Activated T-helper 1 cell treated with anti-CD3 and anti-CD28 coated beads, Interleukin-12 subunit alpha, Interleukin-12 subunit beta, Interleukin-2, Interleukin-4 antibody, amounts not matched to agents 30 ng/mL and 10 ng/mL and 1 ng/mL, durations not matched to agents 14 hours and 24 hours and 36 hours (primary cell): ENCODE data around the gene ERN1. TPM values are rescaled to one million over a fixed set of nuclear protein-coding genes. Genes with fewer than 3 reads are reported as not detected.

Experiments used
- DNase-seq: peaks from one replicate; pipeline ENCODE4 v3.0.0; 2021; ENCODE audit warnings: low spot score
- H3K27ac Mint-ChIP-seq: one replicate; pipeline ENCODE4 v1.8.0; 2021; ENCODE audit warnings: mild to moderate bottlenecking, mixed read lengths
- H3K27me3 Mint-ChIP-seq: one replicate; pipeline ENCODE4 v1.8.0; 2022; ENCODE audit warnings: mild to moderate bottlenecking, moderate library complexity, mixed read lengths; ENCODE audit not compliant: insufficient read depth
- H3K36me3 Mint-ChIP-seq: one replicate; pipeline ENCODE4 v1.8.0; 2021; ENCODE audit warnings: low read depth, mixed read lengths
- H3K4me1 Mint-ChIP-seq: one replicate; pipeline ENCODE4 v1.8.0; 2021; ENCODE audit warnings: low read depth, mixed read lengths
- H3K4me3 Mint-ChIP-seq: one replicate; pipeline ENCODE4 v1.8.0; 2021; ENCODE audit warnings: mild to moderate bottlenecking, moderate library complexity, mixed read lengths
- H3K9me3 Mint-ChIP-seq: one replicate; pipeline ENCODE4 v1.8.0; 2021; ENCODE audit warnings: mixed read lengths
- intact Hi-C: fragments of 100-400 bp; cut with micrococcal nuclease; formaldehyde crosslinking; loops from one replicate; pipeline ENCODE4 v1.15.1; 2024
- total RNA-seq: library from RNA; stranded (reverse); gene quantifications from 2 replicates; pipeline ENCODE4 v1.2.3, GENCODE V29; 2022

ERN1 gene
- total RNA-seq, 1 donor from 2014 or later, result 90.0 TPM

DNA sequence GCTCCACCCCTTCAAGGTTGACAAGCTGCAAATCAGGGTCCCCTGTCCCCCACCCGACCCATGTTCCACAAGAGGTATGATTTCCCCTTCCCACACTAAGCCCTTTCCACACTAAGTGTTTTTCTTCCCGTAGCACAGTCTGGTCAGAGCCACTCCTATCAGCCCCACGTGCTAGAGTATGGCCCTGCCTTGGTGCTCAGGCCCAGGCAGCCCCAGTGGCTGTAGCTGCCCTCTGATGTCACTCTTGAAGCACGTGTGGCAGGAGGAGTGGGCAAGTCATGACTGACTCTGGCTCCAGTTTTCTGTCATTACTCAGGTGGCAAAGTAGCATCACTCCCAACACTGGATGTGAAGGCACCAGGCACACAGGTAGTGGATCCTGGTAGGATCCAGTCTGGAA, 35.4 kb upstream of the ERN1 start:
- intact Hi-C loops, result no loop called here
- no peak for DNase-seq
- H3K27ac Mint-ChIP-seq, result no peak overlapping the region
- no peaks in the 10 kb centered on the region for H3K4me1 Mint-ChIP-seq
- no peak overlapping the region for H3K4me3 Mint-ChIP-seq
- no peaks in the 10 kb centered on the region for H3K9me3 Mint-ChIP-seq
- peaks cover 3% of the 10 kb centered on the region for H3K36me3 Mint-ChIP-seq
- no peaks in the 10 kb centered on the region for H3K27me3 Mint-ChIP-seq

DNA sequence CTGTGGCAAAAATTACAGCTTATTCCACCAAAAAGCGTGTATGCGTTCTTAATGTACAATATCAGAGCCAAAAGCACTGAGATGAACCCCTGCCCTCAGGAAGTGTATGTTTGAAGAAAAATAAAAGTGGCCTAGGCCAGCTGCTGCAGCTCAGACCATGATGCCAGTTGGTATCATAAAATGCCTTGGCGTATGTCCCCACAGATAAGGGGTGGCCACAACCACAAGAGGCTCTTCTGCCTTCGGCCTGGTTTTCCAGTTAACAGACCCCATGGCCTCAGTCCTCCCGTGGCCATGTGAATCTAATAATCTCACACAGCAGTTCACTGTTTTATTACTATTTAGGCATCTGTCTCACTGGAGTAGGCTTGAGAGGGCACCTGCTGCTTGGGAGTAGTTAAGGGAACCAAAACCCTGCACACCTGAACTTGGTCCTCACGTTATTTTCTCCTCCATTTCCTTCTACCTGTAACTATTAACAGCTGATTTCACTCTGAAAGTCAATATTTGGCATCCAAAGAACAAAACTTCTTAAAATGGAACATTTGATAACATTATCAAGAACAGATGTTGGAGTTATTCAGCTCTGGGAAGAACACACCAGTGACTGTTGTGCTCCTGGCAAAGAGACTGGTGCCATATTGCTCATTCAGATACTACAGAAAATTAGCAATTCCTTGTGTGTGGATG, 34.8 kb upstream of the ERN1 start:
- no peaks in the 10 kb centered on the region for H3K27me3 Mint-ChIP-seq
- H3K4me3 Mint-ChIP-seq, result no peak overlapping the region
- DNase-seq, result no peak
- no peak overlapping the region for H3K27ac Mint-ChIP-seq
- no peaks in the 10 kb centered on the region for H3K4me1 Mint-ChIP-seq
- intact Hi-C loops, result no loop called here
- peaks cover 3% of the 10 kb centered on the region for H3K36me3 Mint-ChIP-seq
- no peaks in the 10 kb centered on the region for H3K9me3 Mint-ChIP-seq

DNA sequence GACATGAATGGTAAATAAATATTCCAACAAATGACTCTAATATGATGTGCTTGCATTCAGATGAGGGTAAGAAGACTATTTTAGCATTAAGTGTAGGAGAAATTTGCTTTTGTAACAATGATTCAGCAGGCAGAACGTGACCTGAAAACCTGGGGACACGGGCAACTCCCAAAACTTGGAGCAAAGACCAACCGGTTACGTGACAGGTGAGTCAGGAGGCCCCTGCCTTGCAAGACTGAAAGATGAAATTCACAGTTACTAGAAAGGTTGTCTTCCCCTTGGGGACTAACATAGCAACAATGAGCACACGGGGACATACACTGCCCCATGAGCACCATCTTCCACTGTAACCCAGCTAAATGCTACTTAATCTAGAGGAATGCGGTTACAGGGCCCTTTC, 33.5 kb upstream of the ERN1 start:
- Mint-ChIP-seq H3K27me3 (no peaks in the 10 kb centered on the region), H3K9me3 (no peaks in the 10 kb centered on the region), H3K36me3 (peaks cover 3% of the 10 kb centered on the region), H3K4me3 (no peak overlapping the region), H3K4me1 (no peaks in the 10 kb centered on the region), H3K27ac (no peak overlapping the region)
- intact Hi-C loops, result no loop called here
- no peak for DNase-seq

DNA sequence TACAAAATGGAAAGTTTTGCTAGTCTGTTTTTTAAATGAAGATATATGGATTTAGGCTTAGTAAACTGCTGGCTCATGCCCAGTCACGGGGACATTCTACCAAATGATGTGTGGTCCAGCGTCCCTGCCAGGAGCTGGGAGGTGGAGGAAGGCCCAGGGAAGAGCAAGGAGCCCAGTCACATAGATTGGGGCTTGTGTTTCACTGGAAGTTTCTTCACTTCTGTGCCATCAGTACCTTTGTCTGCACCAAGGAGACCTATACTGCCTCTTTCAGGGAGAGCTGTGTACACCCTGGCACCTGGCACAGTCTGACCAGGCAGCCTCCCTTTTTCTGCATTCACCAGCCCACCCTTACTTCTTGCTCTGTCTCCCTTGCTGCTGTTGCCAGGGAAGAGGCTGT, 32.6 kb upstream of the ERN1 start:
- Mint-ChIP-seq H3K27me3 (no peaks in the 10 kb centered on the region), H3K36me3 (peaks cover 3% of the 10 kb centered on the region), H3K4me1 (no peaks in the 10 kb centered on the region), H3K4me3 (no peak overlapping the region), H3K27ac (no peak overlapping the region), H3K9me3 (no peaks in the 10 kb centered on the region)
- intact Hi-C loops, result no loop called here
- DNase-seq, result no peak

DNA sequence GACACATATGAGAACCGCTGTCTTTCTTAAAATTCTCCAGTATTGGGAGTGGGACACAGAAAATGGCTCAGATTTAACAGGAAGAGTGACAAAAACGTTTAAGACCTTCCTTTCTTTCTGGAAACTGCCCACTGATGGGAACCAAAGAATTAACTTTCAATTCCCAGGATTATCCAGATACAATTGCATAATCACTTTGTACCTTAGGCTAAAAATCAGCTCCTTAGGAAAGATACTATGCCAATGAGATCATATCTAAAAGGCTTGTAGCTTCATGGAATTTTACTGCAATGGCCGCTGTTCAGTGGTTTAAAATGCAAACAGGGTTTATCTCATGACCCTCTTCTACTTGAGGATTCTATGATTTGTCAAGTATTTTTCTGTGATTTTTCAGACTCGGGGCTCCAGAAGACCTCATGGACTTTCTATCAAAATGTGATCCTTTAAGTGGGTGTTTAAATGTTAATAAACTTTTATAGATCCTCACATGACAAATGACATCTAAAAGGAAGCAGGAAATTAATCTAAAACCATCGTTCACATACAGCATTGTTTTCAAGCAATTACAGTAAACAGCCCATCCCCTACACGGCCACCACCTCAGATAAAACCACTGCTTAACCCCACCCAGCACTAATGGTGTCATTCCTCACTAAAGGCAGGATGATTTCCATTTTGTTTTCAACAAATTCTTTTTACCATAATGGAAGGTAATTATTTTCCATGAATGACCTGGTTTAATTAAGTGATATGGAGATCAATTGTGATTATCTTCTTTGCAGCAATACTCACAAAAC, 31.6 kb upstream of the ERN1 start:
- intact Hi-C loops, result no loop called here
- no peak for DNase-seq
- H3K36me3 Mint-ChIP-seq, result peaks cover 3% of the 10 kb centered on the region
- no peaks in the 10 kb centered on the region for H3K4me1 Mint-ChIP-seq
- no peak overlapping the region for H3K27ac Mint-ChIP-seq
- no peaks in the 10 kb centered on the region for H3K9me3 Mint-ChIP-seq
- no peak overlapping the region for H3K4me3 Mint-ChIP-seq
- no peaks in the 10 kb centered on the region for H3K27me3 Mint-ChIP-seq

DNA sequence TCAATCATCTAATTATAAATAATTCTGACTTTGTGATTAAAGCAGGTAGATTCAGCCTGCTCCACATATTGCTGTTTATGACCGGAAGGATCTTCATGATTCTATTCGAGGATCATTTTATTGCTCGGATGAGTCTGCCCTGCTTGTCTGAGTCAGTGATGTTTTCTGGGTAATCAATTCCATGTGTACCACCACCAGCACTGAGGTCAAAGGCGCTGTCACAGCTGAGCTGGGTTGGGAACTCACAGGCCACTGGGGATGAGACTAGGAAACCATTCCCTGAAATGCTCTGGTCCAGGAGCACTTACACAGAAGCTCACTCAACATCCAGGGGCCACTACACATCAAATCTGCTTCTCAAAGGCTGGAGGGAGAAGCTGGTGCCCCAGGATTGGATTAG, 30.4 kb upstream of the ERN1 start:
- DNase-seq, result no peak

DNA sequence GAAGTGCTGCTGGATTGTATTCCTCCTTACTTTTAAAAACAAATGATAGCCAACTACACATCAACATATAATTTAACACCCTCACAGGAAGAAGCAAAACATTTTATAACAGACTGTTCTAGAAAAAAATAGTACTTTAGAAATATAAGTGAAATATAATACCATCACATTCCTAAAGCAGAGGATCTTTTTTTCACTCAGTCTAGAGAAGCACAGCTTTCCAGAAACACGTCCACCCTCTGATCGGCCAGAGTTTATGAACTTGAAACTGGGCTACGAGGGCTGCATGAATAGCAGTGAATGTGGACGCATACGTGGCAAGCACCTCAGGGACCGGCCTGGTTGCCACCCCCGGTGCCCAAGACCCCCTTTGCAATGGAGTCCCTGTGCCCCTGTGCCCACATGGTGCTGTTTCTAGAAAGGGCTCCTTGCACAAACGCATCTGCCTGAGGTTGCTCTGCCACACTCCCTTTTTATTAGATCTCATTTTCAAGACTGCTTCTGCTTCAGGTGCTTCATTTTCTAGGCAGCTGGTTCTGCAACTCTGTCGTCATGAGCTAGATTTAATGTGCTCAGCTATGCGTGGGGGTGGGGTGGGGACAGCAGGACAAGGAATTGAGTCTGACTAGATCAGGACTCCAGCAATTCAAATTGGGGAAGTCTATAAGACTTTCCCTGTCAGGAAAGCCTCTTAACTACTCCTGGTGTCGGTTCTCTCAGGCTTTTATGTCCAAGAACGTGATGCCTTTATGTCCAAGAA, 29.1 kb upstream of the ERN1 start:
- no peaks in the 10 kb centered on the region for H3K4me1 Mint-ChIP-seq
- no peaks in the 10 kb centered on the region for H3K36me3 Mint-ChIP-seq
- no peaks in the 10 kb centered on the region for H3K27me3 Mint-ChIP-seq
- H3K27ac Mint-ChIP-seq, result no peak overlapping the region
- no peak overlapping the region for H3K4me3 Mint-ChIP-seq
- no peaks in the 10 kb centered on the region for H3K9me3 Mint-ChIP-seq
- intact Hi-C loops, result no loop called here
- no peak for DNase-seq

More for the DNA sequence above, 30.4 kb upstream of the ERN1 start:
- intact Hi-C loops, result no loop called here
- Mint-ChIP-seq H3K27ac (no peak overlapping the region), H3K27me3 (no peaks in the 10 kb centered on the region), H3K9me3 (no peaks in the 10 kb centered on the region), H3K4me1 (no peaks in the 10 kb centered on the region), H3K36me3 (peaks cover 2% of the 10 kb centered on the region), H3K4me3 (no peak overlapping the region)

DNA sequence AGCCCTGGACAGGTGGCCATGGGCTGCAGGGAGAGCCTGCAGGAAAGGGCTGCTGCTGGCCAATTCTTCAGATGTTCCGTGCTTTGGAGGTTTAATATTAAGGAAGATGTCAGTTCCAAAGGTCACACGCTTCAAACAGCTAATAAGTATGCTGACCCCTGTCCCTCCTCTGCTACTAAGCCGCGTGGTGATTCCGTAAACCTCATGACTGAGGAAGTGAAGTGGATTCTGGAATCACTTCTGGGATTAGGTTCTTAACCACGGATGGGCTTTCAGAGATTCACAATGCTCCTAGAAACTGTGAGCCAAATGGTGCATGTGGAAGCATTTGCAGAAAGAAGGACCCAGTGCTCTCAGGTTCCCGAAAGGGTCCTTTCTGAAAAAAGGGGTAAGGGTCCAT, 28.5 kb upstream of the ERN1 start:
- Mint-ChIP-seq H3K4me1 (no peaks in the 10 kb centered on the region), H3K4me3 (no peak overlapping the region), H3K9me3 (no peaks in the 10 kb centered on the region), H3K36me3 (no peaks in the 10 kb centered on the region), H3K27me3 (no peaks in the 10 kb centered on the region), H3K27ac (no peak overlapping the region)
- intact Hi-C loops, result no loop called here
- no peak for DNase-seq

DNA sequence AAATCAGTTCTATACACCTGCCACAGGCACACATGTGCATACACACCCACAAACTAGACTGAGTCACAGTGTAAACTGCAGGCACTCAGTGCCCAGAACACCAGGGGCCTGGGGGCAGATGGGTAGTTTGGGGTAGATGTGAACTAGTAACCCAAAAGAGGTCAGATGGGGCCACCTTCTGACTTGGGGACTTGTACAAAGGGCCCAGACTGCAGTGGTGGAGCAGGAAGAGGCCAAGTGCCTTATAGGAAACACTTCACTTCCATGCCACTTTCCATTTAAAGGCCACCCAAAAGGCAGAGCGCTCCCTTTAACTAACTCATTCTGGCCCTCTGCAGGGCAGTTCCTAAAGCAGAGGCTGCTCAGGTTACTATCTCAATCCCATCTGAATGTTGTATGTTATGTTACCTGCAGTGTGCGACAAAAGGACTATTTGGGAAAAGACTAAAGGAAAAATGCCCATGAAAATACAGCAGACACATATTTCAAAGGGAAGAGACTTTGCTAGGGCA, 27.8 kb upstream of the ERN1 start:
- intact Hi-C loops, result no loop called here
- no peak overlapping the region for H3K27ac Mint-ChIP-seq
- no peak overlapping the region for H3K4me3 Mint-ChIP-seq

DNA sequence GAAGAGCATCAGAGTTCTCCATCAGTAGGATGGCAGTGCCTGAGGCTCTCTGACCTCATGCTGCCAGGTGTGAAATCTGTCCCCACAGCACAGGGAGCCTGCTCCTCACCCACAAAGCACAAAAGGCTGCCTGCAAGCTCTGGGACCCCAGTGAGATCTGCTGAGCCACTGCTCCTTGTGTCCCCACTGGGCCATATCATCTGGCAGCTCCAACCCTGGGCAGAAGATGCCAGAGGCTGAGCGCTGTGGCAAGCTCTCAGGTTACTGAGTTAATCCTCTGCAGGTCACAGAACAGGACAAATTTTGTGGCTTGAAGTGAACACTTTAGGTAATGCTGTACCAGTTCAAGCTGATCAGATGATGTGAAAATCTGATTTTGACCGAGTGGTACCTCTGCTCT, 26.7 kb upstream of the ERN1 start:
- H3K4me1 Mint-ChIP-seq, result no peaks in the 10 kb centered on the region
- DNase-seq, result no peak
- intact Hi-C loops, result no loop called here
- no peak overlapping the region for H3K4me3 Mint-ChIP-seq
- no peaks in the 10 kb centered on the region for H3K27me3 Mint-ChIP-seq
- H3K27ac Mint-ChIP-seq, result no peak overlapping the region
- H3K9me3 Mint-ChIP-seq, result no peaks in the 10 kb centered on the region
- H3K36me3 Mint-ChIP-seq, result peaks cover 12% of the 10 kb centered on the region

More for the DNA sequence above, 27.8 kb upstream of the ERN1 start:
- no peaks in the 10 kb centered on the region for H3K9me3 Mint-ChIP-seq
- H3K36me3 Mint-ChIP-seq, result peaks cover 7% of the 10 kb centered on the region
- no peaks in the 10 kb centered on the region for H3K27me3 Mint-ChIP-seq
- no peaks in the 10 kb centered on the region for H3K4me1 Mint-ChIP-seq
- DNase-seq, result no peak

DNA sequence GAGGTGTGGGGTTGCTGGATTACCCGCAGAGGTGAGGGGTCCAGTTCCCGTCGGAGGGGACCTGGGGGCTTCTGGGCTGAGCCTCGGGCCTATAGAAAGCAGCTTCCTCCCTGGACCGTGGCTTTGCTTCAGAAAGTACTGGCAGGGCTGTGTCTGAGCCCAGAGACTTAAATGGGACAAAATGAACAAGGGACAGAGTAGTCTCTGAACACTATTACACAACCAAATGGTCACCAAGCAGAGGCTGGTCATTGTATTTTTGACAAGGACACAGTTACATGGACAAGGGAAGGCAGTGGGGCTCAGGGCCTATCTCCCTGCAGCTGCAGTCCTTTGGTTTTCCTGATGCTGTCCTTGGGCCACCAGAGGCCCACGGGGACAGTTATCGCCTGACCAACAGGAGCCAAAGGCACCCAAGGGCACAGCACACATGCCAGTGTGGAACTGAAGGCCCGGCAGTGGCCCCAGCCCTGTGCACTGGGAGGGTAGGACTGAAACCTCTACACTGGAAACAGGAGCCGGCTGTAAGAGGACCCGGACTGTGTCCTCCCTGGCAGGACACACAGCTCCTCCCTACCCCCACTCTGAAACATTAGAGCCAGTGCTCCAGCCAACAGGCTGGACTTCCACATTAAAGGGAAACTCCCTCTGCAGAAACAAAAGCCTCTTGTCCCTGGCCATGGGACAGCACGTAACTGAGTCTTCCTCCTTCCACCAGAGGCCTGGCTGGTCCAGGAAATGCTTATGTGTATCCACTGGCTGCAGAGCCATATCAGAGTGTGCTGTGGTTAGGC, 26.0 kb upstream of the ERN1 start:
- Mint-ChIP-seq H3K36me3 (peaks cover 12% of the 10 kb centered on the region), H3K27me3 (no peaks in the 10 kb centered on the region), H3K4me1 (no peaks in the 10 kb centered on the region), H3K27ac (no peak overlapping the region), H3K9me3 (no peaks in the 10 kb centered on the region), H3K4me3 (no peak overlapping the region)
- DNase-seq, result no peak
- intact Hi-C loops, result no loop called here

DNA sequence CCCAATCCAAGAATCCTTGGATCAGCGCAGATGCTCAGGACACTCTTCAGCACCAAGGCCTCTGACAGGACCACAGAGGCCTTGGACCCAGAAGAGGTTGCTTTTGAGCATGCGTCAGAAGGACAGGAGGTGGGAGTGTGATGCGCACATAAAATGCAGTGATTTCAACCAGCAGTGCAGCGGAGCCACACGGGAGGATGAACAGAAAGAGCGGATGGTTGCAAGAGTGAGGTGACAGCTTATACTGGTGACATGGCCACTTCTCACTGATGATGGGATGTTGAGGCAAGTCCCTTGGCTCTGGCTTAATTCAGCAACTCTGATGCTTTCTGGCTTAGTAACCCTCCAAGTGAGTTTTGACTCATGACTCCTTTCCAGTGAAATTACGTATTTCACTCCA, 25.2 kb upstream of the ERN1 start:
- no peaks in the 10 kb centered on the region for H3K4me1 Mint-ChIP-seq
- H3K27ac Mint-ChIP-seq, result no peak overlapping the region
- intact Hi-C loops, result no loop called here
- no peak for DNase-seq
- no peak overlapping the region for H3K4me3 Mint-ChIP-seq
- no peaks in the 10 kb centered on the region for H3K9me3 Mint-ChIP-seq
- H3K36me3 Mint-ChIP-seq, result peaks cover 14% of the 10 kb centered on the region
- no peaks in the 10 kb centered on the region for H3K27me3 Mint-ChIP-seq
